Measurements from ENCODE around the gene IL4R.

- no peak for TF ChIP-seq EZH2phosphoT487 (IDR thresholded peaks at IDR 0.05; ENCODE audit: borderline replicate concordance, low read length)
- TF ChIP-seq CTCF (IDR thresholded peaks at IDR 0.05; ENCODE audit: low read depth, low read length, poor library complexity, severe bottlenecking) = no peak
Observed at GRCh38 chr16:27284865-27285675, 28.7 kb upstream of the IL4R start.

All from DOHH2 (cell line).